OCI-LY1 (cell line): Measurements from ENCODE around the gene C22orf15.

ENCODE experiments used
- CTCF ChIP-seq: fragments of 200-600 bp; sonication (generic), shearing (Covaris generic); IDR thresholded peaks from 2 replicates; pipeline ENCODE4 v1.5.1; 2017; ENCODE audit warnings: mild to moderate bottlenecking, antibody characterized with exemption, low read length, moderate library complexity, mixed read lengths
- EZH2 ChIP-seq: fragments of 200-600 bp; sonication (generic), shearing (Covaris generic); IDR thresholded peaks from 2 replicates; pipeline ENCODE4 v1.8.0; 2017; ENCODE audit warnings: borderline replicate concordance, mixed run types, mild to moderate bottlenecking, antibody characterized with exemption, low read length, moderate library complexity, mixed read lengths

- no peak for TF ChIP-seq EZH2
- TF ChIP-seq CTCF: no peak
Measured at GRCh38 chr22:23754980-23755636, 7.7 kb upstream of the C22orf15 start.
